HEK293T (cell line): ENCODE measurements around the gene IGSF9B.
A peak's percentile ranks its signal among the peaks of the same experiment; 100 is the strongest.

Source experiments
- BHLHE40 ChIP-seq: fragments of 450-650 bp; IDR thresholded peaks from 2 replicates; pipeline ENCODE4 v1.6.1; 2016; ENCODE audit warnings: mild to moderate bottlenecking, moderate library complexity, borderline replicate concordance
- PKNOX1 ChIP-seq: fragments of 450-650 bp; IDR thresholded peaks from 2 replicates; pipeline ENCODE4 v1.6.1; 2016
- TARDBP ChIP-seq: fragments of 450-650 bp; IDR thresholded peaks from 2 replicates; pipeline ENCODE4 v1.6.1; 2016

DNA sequence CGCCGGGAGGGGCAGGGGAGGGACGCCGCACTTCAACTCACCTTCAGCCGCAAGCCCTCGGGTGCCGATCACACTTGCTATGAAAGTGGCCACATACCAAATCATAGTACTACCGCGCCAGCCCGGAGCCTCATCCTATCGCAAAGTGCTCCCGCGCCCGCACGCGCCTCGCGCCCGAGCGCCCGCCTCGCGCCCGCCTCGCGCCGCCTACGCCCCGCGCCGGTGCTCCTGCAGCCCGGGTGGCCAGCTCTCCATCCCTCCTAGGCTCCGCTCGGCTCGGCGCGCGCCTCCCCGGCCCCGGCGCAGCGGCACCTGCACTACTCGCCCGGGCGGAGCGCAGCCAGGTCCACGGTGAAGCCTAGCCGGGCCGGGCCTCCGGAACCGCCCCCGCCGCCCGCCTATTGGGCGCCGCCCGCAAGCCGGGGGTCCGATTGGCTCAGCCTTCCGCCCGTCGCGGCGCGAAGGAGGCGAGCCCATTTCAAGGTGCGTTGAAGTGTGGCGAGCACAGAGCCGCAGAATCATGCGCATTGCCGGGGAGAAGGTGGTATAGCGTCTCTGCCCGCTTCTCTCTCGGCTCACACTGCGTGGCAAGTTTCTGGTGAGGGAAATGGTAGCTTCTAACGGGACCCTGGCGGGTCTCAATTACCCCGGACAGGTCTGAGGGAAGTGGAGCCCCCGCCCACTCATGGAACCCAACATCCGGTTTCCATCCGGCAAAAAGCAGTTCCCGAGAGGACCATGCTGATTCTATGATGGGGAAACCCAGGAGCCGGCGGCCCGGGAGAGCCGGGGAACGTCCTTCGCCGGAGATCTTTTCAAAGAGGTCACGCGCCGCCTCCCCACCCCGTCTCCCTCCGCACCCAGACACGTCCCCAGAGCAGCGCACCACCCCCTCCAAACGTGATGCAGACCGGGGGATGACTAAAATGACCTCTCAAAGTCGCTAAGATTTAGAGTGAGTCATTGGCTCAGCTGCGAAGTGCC lies at the start of gene IGSF9B:
- TF ChIP-seq PKNOX1 (peak; percentile 98), BHLHE40 (no peak), TARDBP (no peak)
